Pons (tissue), 1 donor: ENCODE results near the gene MRPS35.

Experiments
- DNase-seq: peaks from one replicate; pipeline ENCODE4 v3.0.0-alpha.2; 2016; ENCODE audit warnings: low spot score

The MRPS35 gene

DNA sequence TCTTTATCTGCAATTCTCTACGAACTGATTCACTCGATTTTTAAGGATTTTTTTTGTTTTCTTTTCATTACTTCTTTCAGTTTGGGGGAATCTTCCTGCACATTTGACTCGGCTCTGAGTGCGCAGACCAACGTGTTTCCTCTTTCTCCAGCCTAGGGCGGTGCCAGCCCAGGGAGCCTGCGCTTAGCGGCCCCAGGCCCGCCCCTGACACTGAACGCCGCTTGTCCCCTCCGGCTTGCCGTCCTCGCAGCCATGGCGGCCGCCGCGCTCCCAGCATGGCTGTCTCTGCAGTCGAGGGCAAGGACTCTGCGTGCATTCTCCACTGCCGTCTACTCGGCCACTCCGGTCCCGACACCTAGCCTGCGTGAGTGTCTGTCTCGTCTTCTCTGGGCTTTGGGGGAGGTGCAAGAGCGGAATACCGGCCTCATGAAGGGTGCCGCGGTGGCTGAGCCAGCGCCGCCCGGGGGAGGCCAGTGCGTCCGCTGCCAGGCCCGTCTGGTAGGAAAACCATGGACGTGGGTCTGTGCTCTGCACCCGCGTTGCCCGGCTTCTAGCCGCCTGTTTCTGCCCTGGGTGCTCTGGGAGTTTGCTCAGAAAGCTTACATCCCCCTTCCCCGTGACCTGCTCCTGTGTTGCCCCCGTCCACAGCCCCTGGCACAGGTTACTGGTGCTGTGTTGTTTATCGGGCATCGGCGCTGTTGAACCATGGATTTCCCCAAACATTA is at the start of gene MRPS35:
TSS of gene MRPS35 (plus strand) at position 241 of the 725 bp plus-strand sequence. CDS start at position 253, 12 bp downstream.
- peak; percentile 91 for DNase-seq

DNA sequence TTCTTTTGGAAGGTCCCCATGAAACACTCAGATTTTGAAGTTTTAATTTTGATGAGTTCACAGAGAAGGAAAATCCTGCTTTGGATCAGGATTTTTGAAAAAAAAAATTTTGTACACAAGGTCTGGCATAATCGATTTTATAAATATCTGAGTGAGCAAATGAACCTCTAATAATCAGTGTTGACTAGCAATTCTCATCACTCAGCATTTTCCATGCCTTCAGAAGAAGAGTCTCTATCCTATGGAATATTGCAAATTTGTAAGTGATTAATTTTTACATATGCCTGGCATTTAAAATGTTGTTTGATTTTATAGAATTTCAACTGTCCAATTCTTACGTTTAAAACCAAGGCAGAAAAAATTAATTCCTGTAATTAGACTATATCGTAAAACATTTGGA is 44.9 kb upstream of the MRPS35 start:
- DNase-seq, result no peak

DNA sequence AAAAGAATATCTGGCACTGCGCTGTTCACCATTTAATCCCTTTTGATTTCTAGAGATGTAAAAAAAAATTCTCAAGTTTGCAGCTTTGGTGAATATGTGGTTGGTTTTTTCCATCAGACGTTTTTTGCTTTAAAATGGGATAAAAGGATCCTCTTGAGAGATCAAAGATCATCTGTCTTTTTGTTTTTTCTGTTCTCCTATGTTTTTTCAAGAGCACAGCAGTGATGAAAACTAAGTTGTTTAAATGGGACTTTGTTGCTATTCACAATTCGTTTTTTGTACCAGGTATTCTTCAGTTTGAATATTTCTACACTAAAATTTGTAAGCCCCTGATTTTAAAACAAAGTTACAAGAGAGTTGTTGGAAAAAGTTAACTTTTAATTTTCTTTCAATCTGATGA is 44.1 kb upstream of the MRPS35 start:
- DNase-seq, result no peak

DNA sequence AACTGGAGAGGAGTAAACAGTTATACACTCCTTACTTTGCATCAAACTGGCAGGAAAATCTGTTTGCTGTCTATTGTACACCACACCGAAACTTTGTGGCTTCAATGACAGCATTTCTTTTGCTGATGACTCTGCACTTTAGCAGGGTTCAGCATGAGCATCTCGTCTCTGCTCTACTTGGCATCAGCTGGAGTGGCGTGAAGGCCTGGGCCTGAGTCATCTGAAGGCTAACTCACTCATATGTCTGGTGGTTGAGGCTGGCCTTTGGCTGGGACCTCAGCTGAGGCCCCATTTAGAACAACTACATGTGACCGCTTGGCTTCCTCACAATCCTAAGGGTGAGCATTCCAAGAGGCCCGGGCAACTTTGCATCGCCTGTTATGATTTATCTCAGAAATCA is 43.1 kb upstream of the MRPS35 start:
- DNase-seq, result no peak

DNA sequence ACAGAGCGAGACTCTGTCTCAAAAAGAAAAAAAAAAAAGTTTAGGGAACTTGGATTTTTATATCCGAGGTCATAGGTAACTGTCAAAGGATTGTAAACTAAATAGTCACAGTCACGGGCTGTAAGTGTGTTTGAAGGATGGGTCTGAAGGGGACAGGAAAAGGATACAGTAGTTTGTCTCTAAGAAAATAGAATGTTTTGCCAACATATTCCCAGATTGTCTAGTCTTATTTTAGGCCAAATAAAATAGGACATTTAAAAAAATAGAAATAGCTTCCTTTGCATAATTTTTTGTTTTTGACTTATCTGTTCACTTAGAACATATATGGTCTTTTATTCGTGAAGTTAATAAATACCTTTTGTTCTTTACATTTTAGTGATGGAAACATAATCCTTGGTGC is 38.6 kb upstream of the MRPS35 start:
- no peak for DNase-seq

DNA sequence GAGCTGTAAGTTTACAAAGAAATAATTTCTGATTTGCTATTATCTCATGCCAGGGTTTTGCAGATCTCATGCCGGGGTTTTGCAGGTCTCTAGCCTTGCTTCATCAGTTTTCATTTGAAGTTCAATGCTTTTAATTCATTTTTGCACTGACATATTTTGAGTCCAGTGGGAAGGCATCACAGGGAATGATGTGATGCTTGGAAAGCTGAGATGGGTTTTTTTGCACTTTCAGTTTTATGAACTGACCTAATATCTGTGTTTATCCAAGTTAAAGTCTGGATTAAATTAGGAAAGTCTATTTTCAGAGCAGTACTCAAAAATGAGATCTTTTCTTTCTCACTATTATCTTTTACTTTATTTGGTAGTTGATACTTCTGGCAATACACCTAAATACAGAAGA is 38.0 kb upstream of the MRPS35 start:
- no peak for DNase-seq

DNA sequence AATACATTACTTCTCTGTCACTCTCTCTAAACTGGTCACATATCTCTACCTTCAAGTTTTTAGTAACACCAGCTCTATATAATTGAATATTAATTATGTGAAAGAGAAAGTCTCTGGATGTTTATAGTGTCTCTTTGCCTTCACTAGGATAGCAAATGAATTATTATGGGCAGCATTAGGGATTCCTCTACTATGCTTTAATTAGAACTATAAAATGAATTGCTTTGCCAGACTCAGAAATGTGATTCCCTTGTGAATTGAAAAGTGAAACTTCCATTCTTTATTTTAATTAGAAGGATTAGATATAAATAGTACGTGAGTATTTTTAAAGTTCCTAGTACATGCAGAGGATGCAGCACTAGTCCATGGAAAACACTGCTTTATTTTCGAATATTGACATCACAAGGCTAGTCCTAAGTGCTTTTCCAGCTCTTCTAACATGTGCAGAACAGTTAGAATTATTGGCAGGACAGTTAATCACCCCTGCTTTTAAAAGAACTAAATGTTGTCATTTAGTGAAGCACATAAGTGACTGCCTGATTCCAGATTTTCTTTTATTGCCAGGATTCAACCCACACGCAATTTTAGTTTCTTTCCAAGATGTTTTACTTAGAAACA is 37.4 kb upstream of the MRPS35 start:
- DNase-seq, result no peak

DNA sequence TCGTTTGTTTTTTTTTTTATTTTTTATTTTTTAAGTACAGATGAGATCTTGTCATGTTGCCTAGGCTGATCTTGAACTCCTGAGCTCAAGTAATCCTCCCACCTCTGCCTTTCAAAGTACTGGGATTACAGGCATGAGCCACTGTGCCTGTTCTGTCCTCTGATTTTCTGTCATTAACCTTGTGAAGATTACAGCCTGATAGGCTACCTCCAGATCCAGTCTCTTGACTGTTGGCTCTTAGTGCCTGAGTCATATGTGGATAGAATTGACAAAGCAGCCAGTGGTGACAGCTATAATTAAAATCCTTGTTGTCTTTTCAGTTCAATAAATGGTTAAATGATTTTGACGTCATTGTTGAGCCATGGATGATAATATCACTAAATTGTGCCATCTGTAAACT is 35.6 kb upstream of the MRPS35 start:
- DNase-seq, result no peak

DNA sequence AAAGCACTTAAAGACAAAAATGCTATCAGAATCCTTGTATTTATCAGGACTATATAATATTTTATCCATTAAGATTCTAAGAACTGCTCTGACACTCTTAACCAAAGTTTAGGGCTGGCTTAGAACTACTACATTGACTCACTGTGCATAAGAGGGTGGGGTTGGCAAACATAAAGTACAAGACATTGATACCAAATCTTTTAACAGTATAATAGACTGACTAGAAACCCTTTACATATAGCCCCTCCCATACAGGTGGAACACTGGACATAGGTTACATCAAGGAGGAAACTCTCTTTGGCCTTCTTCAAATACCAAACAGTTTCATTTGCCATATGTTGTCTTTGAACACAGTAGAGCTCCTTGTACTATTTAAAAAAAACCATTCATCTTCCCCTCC is 30.0 kb upstream of the MRPS35 start:
- DNase-seq, result no peak

DNA sequence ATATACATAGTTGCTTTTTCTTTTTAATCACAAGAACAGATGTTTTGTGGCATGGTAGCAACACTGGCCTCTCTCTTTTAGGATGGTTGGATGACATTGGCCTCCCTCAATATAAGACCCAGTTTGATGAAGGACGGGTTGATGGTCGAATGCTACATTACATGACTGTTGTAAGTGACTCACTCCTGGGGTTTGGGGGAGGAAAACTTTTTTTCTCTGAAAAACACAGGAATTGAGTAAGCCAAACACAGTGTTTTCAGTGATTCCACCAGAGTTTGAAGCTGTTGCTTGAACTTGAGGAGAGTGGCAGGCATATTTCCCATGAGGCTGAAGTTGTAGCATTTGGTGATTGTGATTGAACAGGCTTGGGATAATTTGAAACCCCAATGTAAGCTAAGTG is 28.1 kb upstream of the MRPS35 start:
- DNase-seq, result no peak

DNA sequence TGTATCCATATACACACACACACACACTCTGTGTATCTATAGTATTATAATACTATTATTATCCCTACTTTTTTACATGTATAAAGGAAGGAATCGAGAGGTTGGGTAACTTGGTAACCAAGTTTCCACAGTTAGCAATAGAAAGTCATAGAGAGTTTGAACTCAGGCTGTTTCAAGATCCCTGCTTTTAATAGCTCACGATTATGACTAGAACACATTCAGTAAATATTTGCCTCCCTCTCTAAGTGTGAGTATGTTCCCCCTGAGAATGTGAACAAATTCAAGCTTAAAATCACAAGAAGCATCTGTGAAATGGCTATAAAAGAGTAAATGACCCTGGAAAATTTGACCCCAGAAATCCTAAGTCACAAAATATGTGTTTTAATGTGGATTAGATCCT is 25.4 kb upstream of the MRPS35 start:
- no peak for DNase-seq

DNA sequence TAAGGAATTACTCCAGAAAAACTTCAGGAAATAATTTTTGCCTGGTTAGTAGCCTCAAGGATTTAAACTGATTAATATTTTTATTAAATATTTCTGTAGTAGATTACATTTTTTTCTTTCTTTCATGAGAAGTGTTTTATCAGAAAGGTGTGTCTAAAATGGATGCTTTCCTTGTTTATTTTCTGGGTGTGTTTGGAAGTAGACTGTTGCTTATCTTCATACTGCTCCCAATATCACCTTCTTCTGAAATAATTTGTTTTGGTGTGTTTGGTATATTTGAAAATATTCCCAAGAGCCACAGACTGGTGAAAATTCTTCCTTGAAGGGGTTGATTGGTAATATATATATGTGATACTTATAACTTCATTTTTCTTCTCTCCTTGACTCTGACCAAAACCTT is 24.5 kb upstream of the MRPS35 start:
- DNase-seq, result no peak

DNA sequence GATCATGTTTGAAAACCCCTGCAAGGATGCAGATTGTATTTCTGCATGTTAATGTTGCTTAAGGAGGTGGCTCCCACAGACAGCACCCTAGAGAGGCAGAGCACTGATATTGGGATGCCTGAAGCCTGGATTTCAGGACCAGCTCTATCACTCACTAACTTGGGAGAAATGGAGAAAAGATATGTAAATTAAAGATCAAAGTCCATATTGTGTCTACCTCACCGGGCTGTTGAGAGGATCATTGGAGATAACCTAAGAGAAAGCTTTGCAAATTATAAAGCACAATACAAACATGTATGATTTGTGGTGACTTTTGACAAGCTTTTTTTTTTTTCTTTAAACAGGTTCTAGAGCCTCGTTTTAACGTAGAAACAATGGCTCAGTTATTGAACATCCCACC is 22.0 kb upstream of the MRPS35 start:
- DNase-seq, result no peak

DNA sequence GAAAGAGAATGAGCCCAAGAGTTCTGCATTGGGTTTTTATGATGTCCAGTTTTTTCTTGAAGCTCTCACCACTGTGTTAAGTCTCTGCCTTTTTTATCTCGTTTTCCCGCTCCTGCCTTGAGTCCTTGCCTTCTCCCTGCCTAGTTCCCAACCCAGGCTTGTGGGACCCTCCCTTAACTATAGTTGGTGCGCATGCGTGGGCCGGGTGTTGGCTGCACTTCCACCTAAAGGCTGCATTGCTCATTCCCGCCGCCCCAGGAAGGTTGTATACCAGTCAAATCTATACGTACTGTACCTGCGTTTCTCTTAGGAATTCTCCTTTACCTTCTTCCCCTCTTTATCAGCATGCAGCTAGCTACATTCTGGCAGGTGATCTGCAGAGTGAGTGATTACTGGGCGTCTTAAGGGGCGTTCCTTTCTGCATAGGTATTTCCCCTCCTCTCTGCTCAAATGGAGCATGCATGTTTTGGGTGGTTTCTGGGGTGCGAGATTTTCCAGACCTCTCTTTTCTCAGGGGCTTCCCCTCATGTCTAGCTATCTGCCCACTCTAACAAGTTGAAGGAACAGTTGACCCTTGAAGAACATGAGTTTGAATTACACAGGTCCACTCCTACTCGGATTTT is 21.0 kb upstream of the MRPS35 start:
- no peak for DNase-seq

DNA sequence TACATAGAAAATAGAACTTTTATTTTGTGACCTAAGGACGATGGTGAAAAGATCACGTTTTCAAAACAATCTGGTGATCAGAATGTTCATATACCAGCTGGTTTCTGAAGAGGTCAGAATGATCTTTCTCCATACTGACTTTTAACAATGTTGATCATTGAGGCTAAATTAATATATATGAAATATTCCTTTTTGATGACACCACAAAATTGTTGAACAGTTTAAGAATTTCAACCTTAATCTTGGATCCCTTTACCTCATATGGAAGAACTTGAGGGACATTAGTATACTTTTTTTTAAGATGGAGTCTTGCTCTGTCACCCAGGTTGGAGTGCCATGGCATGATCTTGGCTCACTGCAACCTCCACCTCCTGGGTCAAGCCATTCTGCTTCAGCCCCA is 17.2 kb upstream of the MRPS35 start:
- DNase-seq, result no peak

DNA sequence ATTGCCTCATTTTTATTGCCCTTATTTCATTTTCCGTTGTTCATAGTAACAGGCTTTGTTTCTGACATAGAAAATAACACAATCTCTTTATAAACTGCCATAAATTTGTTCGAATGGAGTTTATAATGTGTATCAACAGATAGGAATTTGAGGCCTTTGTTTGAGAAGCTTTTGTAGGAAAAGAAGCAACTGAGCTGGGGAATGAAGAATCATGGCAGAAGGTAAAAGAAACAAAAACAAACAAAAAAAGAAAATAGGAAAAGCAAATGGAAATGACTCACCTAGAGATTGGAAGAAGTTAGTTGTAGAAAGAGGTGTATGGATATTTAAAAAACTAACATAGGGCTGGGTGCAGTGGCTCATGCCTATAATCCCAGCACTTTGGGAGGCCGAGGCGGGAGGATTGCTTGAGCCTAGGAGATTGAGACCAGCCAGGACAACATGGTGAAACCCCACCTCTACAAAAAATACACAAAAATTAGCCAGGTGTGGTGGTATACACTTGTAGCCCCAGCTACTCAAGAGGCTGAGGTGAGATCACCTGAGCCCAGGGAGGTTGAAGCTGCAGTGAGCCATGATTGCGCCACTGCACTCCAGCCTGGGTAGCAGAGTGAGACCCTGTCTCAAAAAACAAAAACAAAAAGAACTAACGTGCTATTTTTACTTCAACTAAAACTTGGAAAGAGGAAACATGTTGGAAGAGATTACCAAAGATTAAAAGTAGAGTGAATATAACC is 14.9 kb upstream of the MRPS35 start:
- DNase-seq, result no peak

DNA sequence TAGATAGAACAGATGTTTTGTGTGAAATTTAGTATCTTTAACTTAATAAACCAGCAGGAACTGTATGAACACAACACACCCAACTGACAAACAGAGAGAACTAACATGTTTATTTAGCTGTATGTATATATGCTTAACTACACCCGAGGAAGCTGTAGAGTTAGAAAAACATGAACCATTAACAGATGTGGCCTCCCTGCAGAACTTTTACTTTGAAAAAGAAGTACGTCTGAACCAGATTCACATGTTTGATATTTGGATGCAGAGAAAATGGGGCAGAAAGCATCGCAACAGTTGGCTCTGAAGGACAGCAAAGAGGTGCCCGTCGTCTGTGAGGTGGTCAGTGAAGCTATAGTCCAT is 14.4 kb upstream of the MRPS35 start, which contains the start of gene REP15:
TSS of gene REP15 (plus strand) at position 155 of the 360 bp plus-strand sequence. CDS start at position 271, 116 bp downstream.
- no peak for DNase-seq

DNA sequence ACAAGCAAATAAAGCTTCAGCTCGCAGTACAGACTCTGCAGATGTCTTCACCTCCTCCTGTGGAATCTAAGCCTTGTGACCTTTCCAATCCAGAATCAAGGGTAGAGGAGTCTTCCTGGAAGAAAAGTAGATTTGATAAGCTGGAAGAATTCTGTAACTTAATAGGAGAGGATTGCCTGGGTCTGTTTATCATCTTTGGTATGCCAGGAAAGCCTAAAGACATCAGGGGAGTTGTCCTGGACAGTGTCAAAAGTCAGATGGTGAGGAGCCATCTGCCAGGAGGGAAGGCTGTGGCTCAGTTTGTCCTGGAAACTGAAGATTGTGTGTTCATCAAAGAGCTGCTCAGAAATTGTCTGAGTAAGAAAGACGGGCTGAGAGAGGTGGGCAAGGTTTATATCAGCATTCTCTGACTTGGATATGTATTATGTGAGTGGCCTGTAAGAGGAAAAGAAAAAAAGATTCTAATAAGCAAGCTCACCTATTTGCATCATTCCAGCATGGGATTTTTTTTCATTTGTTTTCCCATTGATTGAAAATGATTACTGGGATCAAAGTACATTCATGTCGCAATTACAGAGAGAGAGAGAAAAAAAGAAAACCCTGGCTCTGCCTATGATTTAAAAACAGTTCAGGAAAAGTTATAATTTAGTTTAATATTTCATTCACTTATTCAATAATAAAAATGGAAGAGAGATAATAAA is 13.6 kb upstream of the MRPS35 start:
- DNase-seq, result no peak

DNA sequence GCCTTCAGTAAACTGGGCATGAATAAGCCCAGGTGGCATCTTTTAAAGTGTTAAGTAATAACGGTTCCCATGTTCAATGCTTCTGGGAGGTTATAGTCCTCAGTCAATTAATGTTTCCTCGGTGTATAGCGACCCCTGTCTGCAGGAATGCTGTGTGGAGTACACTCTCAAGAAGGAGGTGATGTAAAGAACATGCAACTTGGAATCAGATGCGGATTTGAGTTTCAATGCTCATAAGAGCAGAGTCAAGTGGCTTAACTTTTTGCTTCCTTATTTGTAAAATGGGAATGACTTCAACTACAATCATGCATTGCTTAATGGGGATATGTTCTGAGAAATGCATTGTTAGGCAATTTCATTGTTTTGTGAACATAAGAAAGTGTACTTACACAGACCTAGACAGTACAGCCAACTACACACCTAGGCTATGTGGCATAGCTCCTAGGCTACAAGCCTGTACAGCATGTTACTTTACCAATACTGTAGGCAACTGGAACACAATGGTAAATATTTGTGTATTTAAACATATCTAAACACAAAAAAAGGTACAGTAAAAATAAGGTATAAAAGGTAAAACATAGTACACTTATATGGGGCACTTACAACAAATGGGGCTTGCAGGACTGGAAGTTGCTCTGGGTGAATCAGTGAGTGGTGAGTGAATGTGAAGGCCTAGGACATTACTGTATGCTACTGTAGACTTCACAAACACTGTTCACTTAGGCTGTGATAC is 6.7 kb upstream of the MRPS35 start:
- DNase-seq, result peak; percentile 85

DNA sequence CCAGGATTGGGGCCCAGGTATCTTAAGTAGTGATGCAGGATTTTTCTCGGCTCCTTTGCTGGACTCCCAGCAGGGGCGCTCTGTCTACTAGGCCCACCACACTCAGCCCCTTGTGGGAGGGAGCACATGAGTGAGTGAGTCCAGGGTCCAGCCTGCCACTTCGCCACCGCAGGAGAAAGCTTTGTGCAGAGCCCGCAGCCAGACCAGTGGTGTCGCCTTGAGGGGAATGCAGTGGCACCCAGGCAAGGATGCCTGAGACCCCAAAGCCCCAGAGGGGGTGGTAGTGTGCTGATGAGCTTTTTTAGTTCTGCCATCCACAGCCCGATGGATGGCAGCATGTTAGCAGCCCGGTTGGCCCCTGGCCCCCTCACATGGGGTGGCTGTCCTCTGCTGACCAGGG is 5.4 kb upstream of the MRPS35 start:
- DNase-seq, result no peak

DNA sequence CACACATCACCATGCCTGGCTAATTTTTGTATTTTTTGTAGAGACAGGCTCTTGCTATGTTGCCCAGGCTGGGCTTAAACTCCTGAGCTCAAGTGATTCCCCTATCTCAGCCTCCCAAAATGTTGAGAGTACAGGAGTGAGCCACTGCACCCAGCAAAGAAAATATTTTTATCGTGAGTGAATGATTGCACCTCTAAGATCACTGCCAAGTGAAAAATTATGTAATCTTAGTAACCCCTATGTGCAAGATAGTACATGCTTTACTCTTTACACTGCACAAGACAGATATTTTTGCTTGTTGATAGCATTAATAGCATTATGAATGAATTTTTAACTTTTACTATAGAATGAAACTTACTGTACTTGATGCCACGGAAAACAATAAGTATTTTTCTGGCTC is 3.4 kb upstream of the MRPS35 start:
- DNase-seq, result no peak
